Measurements from ENCODE around the gene EMC9. TPM values are rescaled to one million over a fixed set of nuclear protein-coding genes. Genes with fewer than 3 reads are reported as not detected.

Gene EMC9
- total and polyA plus RNA-seq, 2 donors (not counting 1 experiment from before 2014, with no cell fraction given), result 24.7 to 25.9 TPM

DNA sequence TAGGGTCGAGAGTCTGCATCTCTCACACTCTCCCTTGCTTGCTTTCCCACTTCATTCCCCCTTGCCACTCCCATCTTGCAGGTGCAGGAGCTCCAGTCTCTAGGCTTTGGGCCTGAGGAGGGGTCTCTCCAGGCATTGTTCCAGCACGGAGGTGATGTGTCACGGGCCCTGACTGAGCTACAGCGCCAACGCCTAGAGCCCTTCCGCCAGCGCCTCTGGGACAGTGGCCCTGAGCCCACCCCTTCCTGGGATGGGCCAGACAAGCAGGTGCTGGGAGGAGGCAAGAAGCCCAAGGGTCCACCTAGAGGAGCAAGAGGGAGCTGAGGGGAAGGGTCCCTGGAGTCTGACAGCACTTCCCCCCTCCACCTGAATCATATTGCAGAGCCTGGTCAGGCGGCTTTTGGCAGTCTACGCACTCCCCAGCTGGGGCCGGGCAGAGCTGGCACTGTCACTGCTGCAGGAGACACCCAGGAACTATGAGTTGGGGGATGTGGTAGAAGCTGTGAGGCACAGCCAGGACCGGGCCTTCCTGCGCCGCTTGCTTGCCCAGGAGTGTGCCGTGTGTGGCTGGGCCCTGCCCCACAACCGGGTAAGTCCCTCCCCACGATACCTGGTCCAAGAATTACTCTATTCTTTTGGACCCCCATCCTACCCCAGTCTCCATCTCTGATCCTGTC, 10.2 kb upstream of the EMC9 start:
- Mint-ChIP-seq H3K27me3 (no peaks in the 10 kb centered on the region), H3K9me3 (ENCODE audit: insufficient read depth) (no peaks in the 10 kb centered on the region), H3K4me3 (no peak overlapping the region), H3K4me1 (peaks cover 29% of the 10 kb centered on the region), H3K27ac (no peak overlapping the region)
- TF ChIP-seq EZH2 (IDR thresholded peaks at IDR 0.05; ENCODE audit: borderline replicate concordance, insufficient read depth, low read depth, low read length, poor library complexity, severe bottlenecking), result no peak
- TF ChIP-seq, protein P1, sequence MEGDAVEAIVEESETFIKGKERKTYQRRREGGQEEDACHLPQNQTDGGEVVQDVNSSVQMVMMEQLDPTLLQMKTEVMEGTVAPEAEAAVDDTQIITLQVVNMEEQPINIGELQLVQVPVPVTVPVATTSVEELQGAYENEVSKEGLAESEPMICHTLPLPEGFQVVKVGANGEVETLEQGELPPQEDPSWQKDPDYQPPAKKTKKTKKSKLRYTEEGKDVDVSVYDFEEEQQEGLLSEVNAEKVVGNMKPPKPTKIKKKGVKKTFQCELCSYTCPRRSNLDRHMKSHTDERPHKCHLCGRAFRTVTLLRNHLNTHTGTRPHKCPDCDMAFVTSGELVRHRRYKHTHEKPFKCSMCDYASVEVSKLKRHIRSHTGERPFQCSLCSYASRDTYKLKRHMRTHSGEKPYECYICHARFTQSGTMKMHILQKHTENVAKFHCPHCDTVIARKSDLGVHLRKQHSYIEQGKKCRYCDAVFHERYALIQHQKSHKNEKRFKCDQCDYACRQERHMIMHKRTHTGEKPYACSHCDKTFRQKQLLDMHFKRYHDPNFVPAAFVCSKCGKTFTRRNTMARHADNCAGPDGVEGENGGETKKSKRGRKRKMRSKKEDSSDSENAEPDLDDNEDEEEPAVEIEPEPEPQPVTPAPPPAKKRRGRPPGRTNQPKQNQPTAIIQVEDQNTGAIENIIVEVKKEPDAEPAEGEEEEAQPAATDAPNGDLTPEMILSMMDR (IDR thresholded peaks at IDR 0.05), result no peak
- Histone ChIP-seq H3K27me3 (replicated peaks in 1 of 4; ENCODE audit: control extremely low read depth in 1 of 4, control insufficient read depth in 3 of 4, insufficient read depth in 4 of 4, low read length in 3 of 4) (no peaks in the 10 kb centered on the region), H3K4me1 (ENCODE audit: control insufficient read depth in 2 of 2, insufficient read depth in 2 of 2, low read length in 2 of 2) (peaks cover 9 to 18% of the 10 kb centered on the region in 2 donors), H3K36me3 (replicated peaks in 1 of 2; ENCODE audit: control extremely low read depth in 1 of 2, control insufficient read depth in 1 of 2, extremely low read depth in 1 of 2, insufficient read depth in 2 of 2, low read length in 1 of 2) (peaks cover 5 to 60% of the 10 kb centered on the region in 2 experiments), H3K79me2 (ENCODE audit: control insufficient read depth, insufficient read depth, low read length) (peaks cover 63% of the 10 kb centered on the region), H3K4me2 (replicated peaks; ENCODE audit: low read depth, low read length, poor library complexity, severe bottlenecking) (no peak overlapping the region), H3K27ac (ENCODE audit: low read length in 2 of 2) (no peak overlapping the region), H3K4me3 (ENCODE audit: control extremely low read depth in 1 of 5, extremely low read depth in 1 of 5, insufficient read depth in 1 of 5, low read depth in 2 of 5, low read length in 4 of 5) (no peak overlapping the region), H2AFZ (ENCODE audit: insufficient read depth, low read depth, low read length, poor library complexity, severe bottlenecking) (no peak overlapping the region), H3K9ac (ENCODE audit: low read length) (no peak overlapping the region), H4K20me1 (ENCODE audit: control insufficient read depth, insufficient read depth, low read length, poor library complexity, severe bottlenecking) (peaks cover 37% of the 10 kb centered on the region), H3K9me3 (ENCODE audit: control extremely low read depth in 1 of 3, control insufficient read depth in 2 of 3, insufficient read depth in 1 of 3, low read length in 2 of 3) (no peaks in the 10 kb centered on the region)
- WGBS (ENCODE audit: insufficient coverage), result 96% methylated on average over 14 of the region's 16 CpGs
- intact Hi-C loops (cut with micrococcal nuclease), result no loop called here
- ATAC-seq (ENCODE audit: low read depth), result no peak
- DNase-seq, result no peak
- ChIA-PET POLR2A (no interaction called here), CTCF (interaction anchor here (1.0 to 2.3 kb wide), 3 partner anchors 9 to 41 kb away, joined by 5 to 11 read pairs (median 6); partner anchors contain the start of genes EMC9 and IRF9)

- Histone ChIP-seq H3K79me2 (ENCODE audit: control insufficient read depth, insufficient read depth, low read length) (peaks cover 65% of the 10 kb centered on the region), H3K36me3 (replicated peaks in 1 of 2; ENCODE audit: control extremely low read depth in 1 of 2, control insufficient read depth in 1 of 2, extremely low read depth in 1 of 2, insufficient read depth in 2 of 2, low read length in 1 of 2) (peaks cover 5 to 57% of the 10 kb centered on the region in 2 experiments)
- peaks cover 33% of the 10 kb centered on the region for H3K4me1 Mint-ChIP-seq
These were observed 9.6 kb upstream of the EMC9 start for GRCh38 chr14:24150993-24151392.

More at GRCh38 chr14:24150993-24151392, 9.6 kb upstream of the EMC9 start:
- intact Hi-C loops (cut with micrococcal nuclease), result no loop called here
- Mint-ChIP-seq H3K27ac (no peak overlapping the region), H3K27me3 (no peaks in the 10 kb centered on the region), H3K4me3 (no peak overlapping the region), H3K9me3 (ENCODE audit: insufficient read depth) (no peaks in the 10 kb centered on the region)
- Histone ChIP-seq H4K20me1 (ENCODE audit: control insufficient read depth, insufficient read depth, low read length, poor library complexity, severe bottlenecking) (peaks cover 37% of the 10 kb centered on the region), H3K27ac (ENCODE audit: low read length in 2 of 2) (no peak overlapping the region), H3K27me3 (replicated peaks in 1 of 4; ENCODE audit: control extremely low read depth in 1 of 4, control insufficient read depth in 3 of 4, insufficient read depth in 4 of 4, low read length in 3 of 4) (no peaks in the 10 kb centered on the region), H2AFZ (ENCODE audit: insufficient read depth, low read depth, low read length, poor library complexity, severe bottlenecking) (no peak overlapping the region), H3K4me3 (ENCODE audit: control extremely low read depth in 1 of 5, extremely low read depth in 1 of 5, insufficient read depth in 1 of 5, low read depth in 2 of 5, low read length in 4 of 5) (no peak overlapping the region), H3K9me3 (ENCODE audit: control extremely low read depth in 1 of 3, control insufficient read depth in 2 of 3, insufficient read depth in 1 of 3, low read length in 2 of 3) (no peaks in the 10 kb centered on the region), H3K4me2 (replicated peaks; ENCODE audit: low read depth, low read length, poor library complexity, severe bottlenecking) (no peak overlapping the region), H3K4me1 (ENCODE audit: control insufficient read depth in 2 of 2, insufficient read depth in 2 of 2, low read length in 2 of 2) (peaks cover 10 to 21% of the 10 kb centered on the region in 2 donors), H3K9ac (ENCODE audit: low read length) (no peak overlapping the region)
- DNase-seq, result no peak
- no peak for TF ChIP-seq EZH2 (IDR thresholded peaks at IDR 0.05; ENCODE audit: borderline replicate concordance, insufficient read depth, low read depth, low read length, poor library complexity, severe bottlenecking)
- TF ChIP-seq, protein P1 (IDR thresholded peaks at IDR 0.05), result no peak
- WGBS (ENCODE audit: insufficient coverage), result 99% methylated on average over 8 of the region's 9 CpGs
- CTCF ChIA-PET, result interaction anchor here (0.6 to 2.3 kb wide), 7 partner anchors 10 to 60 kb away, joined by 3 to 14 read pairs (median 6); partner anchors contain the start of genes EMC9, IRF9 and PSME1
- POLR2A ChIA-PET, result interaction anchor here (0.7 to 0.9 kb wide), 3 partner anchors 10 to 1061 kb away, joined by 3 to 13 read pairs (median 3); partner anchors contain the start of gene IRF9
- no peak for ATAC-seq (ENCODE audit: low read depth)
